ENCODE data around the gene DPYD.

DNA sequence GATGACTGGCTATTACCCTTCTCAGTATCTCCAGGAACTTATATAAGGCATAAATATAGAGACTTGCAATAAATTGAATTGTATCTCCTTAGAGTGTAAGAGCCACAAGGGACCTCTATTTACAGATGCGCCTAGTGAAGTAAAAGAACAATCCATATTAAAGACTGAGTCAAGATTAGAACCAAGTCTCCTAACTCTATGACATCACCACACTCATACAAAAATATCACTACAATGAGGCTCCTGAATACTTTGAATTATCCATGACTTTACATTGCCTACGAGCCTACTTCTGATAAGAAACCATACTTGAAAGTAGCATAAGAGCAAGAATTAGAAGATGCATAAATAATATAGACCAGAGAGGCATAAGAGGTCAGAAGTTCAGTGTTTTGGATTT lies 18.8 kb downstream of the DPYD start:
- TF ChIP-seq, protein P1, sequence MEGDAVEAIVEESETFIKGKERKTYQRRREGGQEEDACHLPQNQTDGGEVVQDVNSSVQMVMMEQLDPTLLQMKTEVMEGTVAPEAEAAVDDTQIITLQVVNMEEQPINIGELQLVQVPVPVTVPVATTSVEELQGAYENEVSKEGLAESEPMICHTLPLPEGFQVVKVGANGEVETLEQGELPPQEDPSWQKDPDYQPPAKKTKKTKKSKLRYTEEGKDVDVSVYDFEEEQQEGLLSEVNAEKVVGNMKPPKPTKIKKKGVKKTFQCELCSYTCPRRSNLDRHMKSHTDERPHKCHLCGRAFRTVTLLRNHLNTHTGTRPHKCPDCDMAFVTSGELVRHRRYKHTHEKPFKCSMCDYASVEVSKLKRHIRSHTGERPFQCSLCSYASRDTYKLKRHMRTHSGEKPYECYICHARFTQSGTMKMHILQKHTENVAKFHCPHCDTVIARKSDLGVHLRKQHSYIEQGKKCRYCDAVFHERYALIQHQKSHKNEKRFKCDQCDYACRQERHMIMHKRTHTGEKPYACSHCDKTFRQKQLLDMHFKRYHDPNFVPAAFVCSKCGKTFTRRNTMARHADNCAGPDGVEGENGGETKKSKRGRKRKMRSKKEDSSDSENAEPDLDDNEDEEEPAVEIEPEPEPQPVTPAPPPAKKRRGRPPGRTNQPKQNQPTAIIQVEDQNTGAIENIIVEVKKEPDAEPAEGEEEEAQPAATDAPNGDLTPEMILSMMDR (IDR thresholded peaks at IDR 0.05), result no peak
- no peak for TF ChIP-seq MAX (IDR thresholded peaks at IDR 0.05; ENCODE audit: low read depth)
- TF ChIP-seq YY1 (IDR thresholded peaks at IDR 0.05; ENCODE audit: low read depth), result no peak
- TF ChIP-seq POLR2AphosphoS5 (IDR thresholded peaks at IDR 0.05; ENCODE audit: low read depth, low read length), result no peak
- no peak for TF ChIP-seq RCOR1 (IDR thresholded peaks at IDR 0.05; ENCODE audit: low read length)
- TF ChIP-seq EZH2phosphoT487 (IDR thresholded peaks at IDR 0.05; ENCODE audit: borderline replicate concordance, low read depth), result no peak
- no peak for TF ChIP-seq GABPA (IDR thresholded peaks at IDR 0.05; ENCODE audit: low read depth)
- TF ChIP-seq, protein P2, sequence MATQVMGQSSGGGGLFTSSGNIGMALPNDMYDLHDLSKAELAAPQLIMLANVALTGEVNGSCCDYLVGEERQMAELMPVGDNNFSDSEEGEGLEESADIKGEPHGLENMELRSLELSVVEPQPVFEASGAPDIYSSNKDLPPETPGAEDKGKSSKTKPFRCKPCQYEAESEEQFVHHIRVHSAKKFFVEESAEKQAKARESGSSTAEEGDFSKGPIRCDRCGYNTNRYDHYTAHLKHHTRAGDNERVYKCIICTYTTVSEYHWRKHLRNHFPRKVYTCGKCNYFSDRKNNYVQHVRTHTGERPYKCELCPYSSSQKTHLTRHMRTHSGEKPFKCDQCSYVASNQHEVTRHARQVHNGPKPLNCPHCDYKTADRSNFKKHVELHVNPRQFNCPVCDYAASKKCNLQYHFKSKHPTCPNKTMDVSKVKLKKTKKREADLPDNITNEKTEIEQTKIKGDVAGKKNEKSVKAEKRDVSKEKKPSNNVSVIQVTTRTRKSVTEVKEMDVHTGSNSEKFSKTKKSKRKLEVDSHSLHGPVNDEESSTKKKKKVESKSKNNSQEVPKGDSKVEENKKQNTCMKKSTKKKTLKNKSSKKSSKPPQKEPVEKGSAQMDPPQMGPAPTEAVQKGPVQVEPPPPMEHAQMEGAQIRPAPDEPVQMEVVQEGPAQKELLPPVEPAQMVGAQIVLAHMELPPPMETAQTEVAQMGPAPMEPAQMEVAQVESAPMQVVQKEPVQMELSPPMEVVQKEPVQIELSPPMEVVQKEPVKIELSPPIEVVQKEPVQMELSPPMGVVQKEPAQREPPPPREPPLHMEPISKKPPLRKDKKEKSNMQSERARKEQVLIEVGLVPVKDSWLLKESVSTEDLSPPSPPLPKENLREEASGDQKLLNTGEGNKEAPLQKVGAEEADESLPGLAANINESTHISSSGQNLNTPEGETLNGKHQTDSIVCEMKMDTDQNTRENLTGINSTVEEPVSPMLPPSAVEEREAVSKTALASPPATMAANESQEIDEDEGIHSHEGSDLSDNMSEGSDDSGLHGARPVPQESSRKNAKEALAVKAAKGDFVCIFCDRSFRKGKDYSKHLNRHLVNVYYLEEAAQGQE (IDR thresholded peaks at IDR 0.05; ENCODE audit: low read depth, low read length), result no peak
- TF ChIP-seq, protein P3, sequence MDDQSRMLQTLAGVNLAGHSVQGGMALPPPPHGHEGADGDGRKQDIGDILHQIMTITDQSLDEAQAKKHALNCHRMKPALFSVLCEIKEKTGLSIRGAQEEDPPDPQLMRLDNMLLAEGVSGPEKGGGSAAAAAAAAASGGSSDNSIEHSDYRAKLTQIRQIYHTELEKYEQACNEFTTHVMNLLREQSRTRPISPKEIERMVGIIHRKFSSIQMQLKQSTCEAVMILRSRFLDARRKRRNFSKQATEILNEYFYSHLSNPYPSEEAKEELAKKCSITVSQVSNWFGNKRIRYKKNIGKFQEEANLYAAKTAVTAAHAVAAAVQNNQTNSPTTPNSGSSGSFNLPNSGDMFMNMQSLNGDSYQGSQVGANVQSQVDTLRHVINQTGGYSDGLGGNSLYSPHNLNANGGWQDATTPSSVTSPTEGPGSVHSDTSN (IDR thresholded peaks at IDR 0.05), result no peak
- no peak for TF ChIP-seq RAD21 (IDR thresholded peaks at IDR 0.05; ENCODE audit: low read length)
- TF ChIP-seq, protein P4, sequence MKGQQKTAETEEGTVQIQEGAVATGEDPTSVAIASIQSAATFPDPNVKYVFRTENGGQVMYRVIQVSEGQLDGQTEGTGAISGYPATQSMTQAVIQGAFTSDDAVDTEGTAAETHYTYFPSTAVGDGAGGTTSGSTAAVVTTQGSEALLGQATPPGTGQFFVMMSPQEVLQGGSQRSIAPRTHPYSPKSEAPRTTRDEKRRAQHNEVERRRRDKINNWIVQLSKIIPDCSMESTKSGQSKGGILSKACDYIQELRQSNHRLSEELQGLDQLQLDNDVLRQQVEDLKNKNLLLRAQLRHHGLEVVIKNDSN (IDR thresholded peaks at IDR 0.05; ENCODE audit: borderline replicate concordance, low read depth), result no peak
- no peak for TF ChIP-seq MEF2A (IDR thresholded peaks at IDR 0.05; ENCODE audit: borderline replicate concordance, low read depth)
- no peak for TF ChIP-seq TCF12 (IDR thresholded peaks at IDR 0.05)
- TF ChIP-seq, protein P5, sequence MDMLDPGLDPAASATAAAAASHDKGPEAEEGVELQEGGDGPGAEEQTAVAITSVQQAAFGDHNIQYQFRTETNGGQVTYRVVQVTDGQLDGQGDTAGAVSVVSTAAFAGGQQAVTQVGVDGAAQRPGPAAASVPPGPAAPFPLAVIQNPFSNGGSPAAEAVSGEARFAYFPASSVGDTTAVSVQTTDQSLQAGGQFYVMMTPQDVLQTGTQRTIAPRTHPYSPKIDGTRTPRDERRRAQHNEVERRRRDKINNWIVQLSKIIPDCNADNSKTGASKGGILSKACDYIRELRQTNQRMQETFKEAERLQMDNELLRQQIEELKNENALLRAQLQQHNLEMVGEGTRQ (IDR thresholded peaks at IDR 0.05; ENCODE audit: borderline replicate concordance, low read depth, low read length), result no peak
